Measurements from ENCODE around the gene R3HDM2.

R3HDM2 gene

DNA sequence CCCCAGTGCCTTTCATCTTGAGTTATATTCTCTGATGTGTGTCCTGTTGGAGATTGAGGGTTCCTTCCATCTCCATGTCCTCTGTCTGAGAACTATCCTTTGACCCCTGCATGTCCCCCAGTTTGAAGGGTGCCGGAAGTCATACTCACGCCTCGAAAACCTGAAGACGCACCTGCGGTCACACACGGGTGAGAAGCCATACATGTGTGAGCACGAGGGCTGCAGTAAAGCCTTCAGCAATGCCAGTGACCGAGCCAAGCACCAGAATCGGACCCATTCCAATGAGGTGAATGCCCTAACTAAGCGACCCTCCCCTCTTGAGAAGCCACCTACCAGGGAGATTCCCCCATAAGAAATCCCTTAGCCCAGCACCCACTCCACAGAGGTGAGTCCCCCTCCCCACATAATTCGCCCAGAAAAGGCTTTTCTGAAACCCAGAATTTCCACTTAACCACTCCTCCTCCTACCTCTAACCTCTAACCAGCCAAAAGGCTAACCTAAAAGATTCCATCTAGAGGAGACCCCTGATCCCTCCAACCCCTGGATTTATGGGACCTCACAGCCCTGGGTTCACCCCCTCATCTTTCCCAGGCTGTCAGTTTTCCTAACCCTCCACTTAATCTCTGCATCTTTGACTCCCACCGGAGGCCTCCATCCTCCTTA, 36.5 kb upstream of the R3HDM2 start:
- no peak overlapping the region for H3K9ac ChIP-seq (ENCODE audit: low read depth in 1 of 2, low read length in 2 of 2)
- peaks cover 2 to 21% of the 10 kb centered on the region in 2 donors for H3K36me3 ChIP-seq (ENCODE audit: control insufficient read depth in 1 of 2, insufficient read depth in 2 of 2, low read length in 2 of 2)
- H3K27ac ChIP-seq (ENCODE audit: low read depth, low read length) = no peak overlapping the region
- H3K27me3 ChIP-seq (ENCODE audit: control insufficient read depth in 1 of 2, insufficient read depth in 2 of 2, low read length in 2 of 2) = no peaks in the 10 kb centered on the region
- H3K4me3 ChIP-seq (ENCODE audit: low read depth in 1 of 2, low read length in 2 of 2) = no peak overlapping the region
- H3K4me1 ChIP-seq (ENCODE audit: control insufficient read depth in 1 of 2, insufficient read depth in 2 of 2, low read length in 2 of 2) = peaks cover 29% of the 10 kb centered on the region in 2 donors
- no peaks in the 10 kb centered on the region for H3K9me3 ChIP-seq (ENCODE audit: control insufficient read depth in 1 of 2, low read length in 2 of 2)

DNA sequence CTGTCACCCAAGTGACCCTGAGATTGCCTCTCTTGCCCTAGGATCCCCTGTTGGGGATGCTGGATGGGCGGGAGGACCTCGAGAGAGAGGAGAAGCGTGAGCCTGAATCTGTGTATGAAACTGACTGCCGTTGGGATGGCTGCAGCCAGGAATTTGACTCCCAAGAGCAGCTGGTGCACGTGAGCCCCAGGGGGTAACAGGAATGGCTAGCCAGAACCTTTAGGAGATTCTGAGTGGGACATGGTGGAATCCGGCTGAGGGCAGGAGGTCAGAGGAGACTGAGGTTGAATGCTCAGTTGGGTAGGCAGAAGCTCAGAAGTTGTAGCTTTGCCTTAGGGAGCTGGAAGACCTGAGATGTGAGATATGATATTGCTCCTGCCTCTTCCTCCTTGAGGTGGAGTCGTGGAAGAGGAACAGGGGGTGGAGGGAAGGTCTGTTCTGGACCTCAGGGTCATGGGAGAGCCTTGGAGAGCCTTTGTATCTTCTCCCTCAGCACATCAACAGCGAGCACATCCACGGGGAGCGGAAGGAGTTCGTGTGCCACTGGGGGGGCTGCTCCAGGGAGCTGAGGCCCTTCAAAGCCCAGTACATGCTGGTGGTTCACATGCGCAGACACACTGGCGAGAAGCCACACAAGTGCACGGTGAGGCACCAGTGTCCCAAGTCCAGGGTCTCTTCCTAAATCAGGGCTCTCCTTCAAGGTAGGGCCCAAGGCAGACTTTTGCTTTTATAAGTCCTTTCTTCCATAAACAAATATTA, 35.1 kb upstream of the R3HDM2 start:
- H3K4me1 ChIP-seq (ENCODE audit: control insufficient read depth in 1 of 2, insufficient read depth in 2 of 2, low read length in 2 of 2) = peaks cover 20 to 25% of the 10 kb centered on the region in 2 donors
- no peaks in the 10 kb centered on the region for H3K9me3 ChIP-seq (ENCODE audit: control insufficient read depth in 1 of 2, low read length in 2 of 2)
- H3K9ac ChIP-seq (ENCODE audit: low read depth in 1 of 2, low read length in 2 of 2) = no peak overlapping the region
- no peak overlapping the region for H3K27ac ChIP-seq (ENCODE audit: low read depth, low read length)
- peaks cover under 1 to 15% of the 10 kb centered on the region in 2 donors for H3K36me3 ChIP-seq (ENCODE audit: control insufficient read depth in 1 of 2, insufficient read depth in 2 of 2, low read length in 2 of 2)
- H3K27me3 ChIP-seq (ENCODE audit: control insufficient read depth in 1 of 2, insufficient read depth in 2 of 2, low read length in 2 of 2) = peaks cover 1 to 5% of the 10 kb centered on the region in 2 donors
- no peak overlapping the region for H3K4me3 ChIP-seq (ENCODE audit: low read depth in 1 of 2, low read length in 2 of 2)

DNA sequence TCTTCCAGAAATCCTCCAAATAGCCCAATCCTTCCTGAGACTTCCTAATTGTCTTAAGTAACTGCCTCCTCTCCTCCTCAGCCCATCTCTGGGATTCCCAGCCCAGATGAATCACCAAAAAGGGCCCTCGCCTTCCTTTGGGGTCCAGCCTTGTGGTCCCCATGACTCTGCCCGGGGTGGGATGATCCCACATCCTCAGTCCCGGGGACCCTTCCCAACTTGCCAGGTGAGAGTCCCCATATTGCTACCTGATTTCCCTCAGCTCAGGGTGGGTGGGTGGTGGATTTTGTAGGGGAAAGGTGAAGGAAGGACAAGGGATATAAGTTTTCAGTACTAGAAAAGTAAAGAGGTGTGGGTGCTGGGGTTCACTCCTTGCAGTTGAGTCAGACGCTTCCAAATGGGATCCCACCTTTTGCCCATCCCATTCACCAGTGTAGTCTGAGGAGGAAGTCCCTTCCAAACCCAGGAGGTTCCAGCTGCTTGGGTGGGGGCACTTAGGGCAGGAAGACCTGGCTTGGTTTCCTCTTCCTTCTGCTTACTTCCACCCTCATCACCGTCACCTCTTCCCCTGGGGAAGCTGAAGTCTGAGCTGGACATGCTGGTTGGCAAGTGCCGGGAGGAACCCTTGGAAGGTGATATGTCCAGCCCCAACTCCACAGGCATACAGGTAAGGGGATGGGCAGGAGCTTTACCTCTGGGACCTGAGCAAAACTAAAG, 34.3 kb upstream of the R3HDM2 start:
- Histone ChIP-seq H3K36me3 (ENCODE audit: control insufficient read depth in 1 of 2, insufficient read depth in 2 of 2, low read length in 2 of 2) (peaks cover 0 to 7% of the 10 kb centered on the region in 2 donors), H3K4me3 (ENCODE audit: low read depth in 1 of 2, low read length in 2 of 2) (no peak overlapping the region), H3K9ac (ENCODE audit: low read depth in 1 of 2, low read length in 2 of 2) (no peak overlapping the region), H3K9me3 (ENCODE audit: control insufficient read depth in 1 of 2, low read length in 2 of 2) (no peaks in the 10 kb centered on the region), H3K27me3 (ENCODE audit: control insufficient read depth in 1 of 2, insufficient read depth in 2 of 2, low read length in 2 of 2) (peaks cover 5 to 12% of the 10 kb centered on the region in 2 donors), H3K4me1 (ENCODE audit: control insufficient read depth in 1 of 2, insufficient read depth in 2 of 2, low read length in 2 of 2) (peaks cover 16 to 25% of the 10 kb centered on the region in 2 donors), H3K27ac (ENCODE audit: low read depth, low read length) (no peak overlapping the region)

DNA sequence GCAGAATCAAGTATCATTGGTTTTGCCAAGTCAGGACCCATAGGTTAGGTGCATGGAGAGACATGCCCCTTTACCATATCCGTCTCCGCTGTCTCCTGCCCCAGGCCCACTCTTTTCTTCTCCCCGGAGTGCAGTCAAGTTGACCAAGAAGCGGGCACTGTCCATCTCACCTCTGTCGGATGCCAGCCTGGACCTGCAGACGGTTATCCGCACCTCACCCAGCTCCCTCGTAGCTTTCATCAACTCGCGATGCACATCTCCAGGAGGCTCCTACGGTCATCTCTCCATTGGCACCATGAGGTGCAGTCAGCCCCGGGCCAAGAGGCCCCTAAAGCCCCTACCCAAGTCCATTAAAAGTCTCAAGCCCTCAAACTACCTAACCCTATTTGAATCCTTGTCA, 33.7 kb upstream of the R3HDM2 start:
- H3K4me3 ChIP-seq (ENCODE audit: low read depth in 1 of 2, low read length in 2 of 2) = no peak overlapping the region

GRCh38 chr12:57462912-57463253, 32.0 kb upstream of the R3HDM2 start:
- H3K4me1 ChIP-seq (ENCODE audit: control insufficient read depth in 1 of 2, insufficient read depth in 2 of 2, low read length in 2 of 2) = peaks cover 11 to 30% of the 10 kb centered on the region in 2 donors
- H3K36me3 ChIP-seq (ENCODE audit: control insufficient read depth in 1 of 2, insufficient read depth in 2 of 2, low read length in 2 of 2) = no peaks in the 10 kb centered on the region
- no peak overlapping the region for H3K27ac ChIP-seq (ENCODE audit: low read depth, low read length)
- H3K9ac ChIP-seq (ENCODE audit: low read depth in 1 of 2, low read length in 2 of 2) = peak overlapping the region in 1 of 2 donors; percentile 63
- no peaks in the 10 kb centered on the region for H3K9me3 ChIP-seq (ENCODE audit: control insufficient read depth in 1 of 2, low read length in 2 of 2)
- H3K4me3 ChIP-seq (ENCODE audit: low read depth in 1 of 2, low read length in 2 of 2) = peak overlapping the region; percentile 79 to 85
- peaks cover 5 to 13% of the 10 kb centered on the region in 2 donors for H3K27me3 ChIP-seq (ENCODE audit: control insufficient read depth in 1 of 2, insufficient read depth in 2 of 2, low read length in 2 of 2)

More for the DNA sequence above, 33.7 kb upstream of the R3HDM2 start:
- H3K9me3 ChIP-seq (ENCODE audit: control insufficient read depth in 1 of 2, low read length in 2 of 2) = no peaks in the 10 kb centered on the region
- peaks cover 5 to 13% of the 10 kb centered on the region in 2 donors for H3K27me3 ChIP-seq (ENCODE audit: control insufficient read depth in 1 of 2, insufficient read depth in 2 of 2, low read length in 2 of 2)
- peaks cover 0 to 5% of the 10 kb centered on the region in 2 donors for H3K36me3 ChIP-seq (ENCODE audit: control insufficient read depth in 1 of 2, insufficient read depth in 2 of 2, low read length in 2 of 2)
- H3K9ac ChIP-seq (ENCODE audit: low read depth in 1 of 2, low read length in 2 of 2) = no peak overlapping the region
- no peak overlapping the region for H3K27ac ChIP-seq (ENCODE audit: low read depth, low read length)
- H3K4me1 ChIP-seq (ENCODE audit: control insufficient read depth in 1 of 2, insufficient read depth in 2 of 2, low read length in 2 of 2) = peaks cover 9 to 21% of the 10 kb centered on the region in 2 donors

DNA sequence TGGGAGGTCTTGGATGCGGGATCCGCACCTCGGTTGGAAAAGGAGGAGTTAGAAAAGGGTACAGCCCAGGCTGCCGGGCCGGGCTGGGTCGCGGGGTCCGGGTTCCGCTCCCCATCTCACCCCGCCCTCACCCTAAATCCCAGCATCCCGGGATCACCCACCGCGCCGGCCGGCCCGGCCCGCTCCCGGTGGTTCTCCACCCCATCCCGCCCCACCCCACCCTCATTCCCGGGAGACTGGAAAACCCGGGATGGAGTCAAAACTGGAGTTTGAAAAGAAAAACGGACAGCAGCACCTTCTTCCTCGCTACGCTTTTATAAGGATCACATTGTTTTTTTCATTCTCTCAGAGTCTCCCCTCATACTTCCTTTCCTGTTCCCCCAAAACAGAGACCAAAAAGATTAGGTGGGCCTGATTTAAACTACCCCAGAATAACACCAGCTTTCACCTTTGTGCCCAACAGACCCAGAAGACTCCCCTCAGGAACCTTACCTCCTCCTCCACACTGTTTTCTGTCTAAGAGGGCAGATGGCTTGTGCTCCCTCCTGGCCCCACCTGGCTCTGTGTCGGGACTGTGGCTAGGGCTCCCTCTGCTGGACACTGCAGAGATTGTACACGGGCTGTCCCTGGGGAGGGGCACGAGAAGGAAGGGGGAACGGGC, 31.5 kb upstream of the R3HDM2 start:
- Histone ChIP-seq H3K4me1 (ENCODE audit: control insufficient read depth in 1 of 2, insufficient read depth in 2 of 2, low read length in 2 of 2) (peaks cover 11 to 30% of the 10 kb centered on the region in 2 donors), H3K9me3 (ENCODE audit: control insufficient read depth in 1 of 2, low read length in 2 of 2) (no peaks in the 10 kb centered on the region), H3K9ac (ENCODE audit: low read depth in 1 of 2, low read length in 2 of 2) (peak overlapping the region; percentile 38 to 63), H3K36me3 (ENCODE audit: control insufficient read depth in 1 of 2, insufficient read depth in 2 of 2, low read length in 2 of 2) (no peaks in the 10 kb centered on the region), H3K27ac (ENCODE audit: low read depth, low read length) (peak overlapping the region; percentile 73), H3K27me3 (ENCODE audit: control insufficient read depth in 1 of 2, insufficient read depth in 2 of 2, low read length in 2 of 2) (peaks cover 5 to 13% of the 10 kb centered on the region in 2 donors), H3K4me3 (ENCODE audit: low read depth in 1 of 2, low read length in 2 of 2) (peak overlapping the region; percentile 79 to 85)

- Histone ChIP-seq H3K27ac (ENCODE audit: low read depth, low read length) (peak overlapping the region; percentile 48), H3K4me3 (ENCODE audit: low read depth in 1 of 2, low read length in 2 of 2) (peak overlapping the region; percentile 79 to 85), H3K9me3 (ENCODE audit: control insufficient read depth in 1 of 2, low read length in 2 of 2) (no peaks in the 10 kb centered on the region), H3K9ac (ENCODE audit: low read depth in 1 of 2, low read length in 2 of 2) (peak overlapping the region; percentile 62 to 64), H3K4me1 (ENCODE audit: control insufficient read depth in 1 of 2, insufficient read depth in 2 of 2, low read length in 2 of 2) (peaks cover 11 to 30% of the 10 kb centered on the region in 2 donors), H3K36me3 (ENCODE audit: control insufficient read depth in 1 of 2, insufficient read depth in 2 of 2, low read length in 2 of 2) (no peaks in the 10 kb centered on the region), H3K27me3 (ENCODE audit: control insufficient read depth in 1 of 2, insufficient read depth in 2 of 2, low read length in 2 of 2) (peaks cover 5 to 13% of the 10 kb centered on the region in 2 donors)
Measured at GRCh38 chr12:57461917-57462250, 31.0 kb upstream of the R3HDM2 start.

DNA sequence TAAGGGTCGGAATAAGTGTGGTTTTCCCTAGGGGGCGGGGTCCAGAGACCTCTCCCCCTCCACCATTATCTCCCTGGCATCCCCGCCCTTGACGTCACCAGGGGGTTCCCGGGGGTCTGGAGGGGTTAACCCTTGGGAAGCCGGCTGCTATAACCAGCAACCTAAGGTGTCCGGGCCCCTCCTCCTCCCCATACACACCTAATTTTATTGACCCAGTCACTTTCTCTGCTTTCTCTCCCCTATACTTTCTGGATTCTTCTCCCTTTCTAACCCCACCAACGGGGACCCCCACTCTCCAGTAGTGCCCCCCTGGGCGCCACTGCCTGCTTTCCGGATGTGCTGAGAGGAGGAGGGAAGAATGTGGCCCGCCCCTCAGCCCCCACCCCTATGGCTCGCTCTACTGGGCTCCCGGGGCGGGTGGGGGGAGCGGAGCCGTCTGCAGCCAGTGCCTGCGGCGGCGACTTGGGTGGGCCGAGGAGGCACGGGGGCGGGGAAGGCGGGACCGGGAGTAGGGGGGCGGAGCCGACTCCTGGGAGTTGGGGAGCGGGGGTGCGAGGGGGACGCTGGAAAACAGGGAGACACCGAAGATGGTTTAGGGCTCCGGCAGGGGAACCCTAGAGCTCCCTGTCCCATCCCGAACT, 30.6 kb upstream of the R3HDM2 start:
- H3K27me3 ChIP-seq (ENCODE audit: control insufficient read depth in 1 of 2, insufficient read depth in 2 of 2, low read length in 2 of 2) = peaks cover 5 to 13% of the 10 kb centered on the region in 2 donors
- no peaks in the 10 kb centered on the region for H3K36me3 ChIP-seq (ENCODE audit: control insufficient read depth in 1 of 2, insufficient read depth in 2 of 2, low read length in 2 of 2)
- H3K27ac ChIP-seq (ENCODE audit: low read depth, low read length) = peak overlapping the region; percentile 48
- peaks cover 11 to 30% of the 10 kb centered on the region in 2 donors for H3K4me1 ChIP-seq (ENCODE audit: control insufficient read depth in 1 of 2, insufficient read depth in 2 of 2, low read length in 2 of 2)
- peak overlapping the region; percentile 79 to 85 for H3K4me3 ChIP-seq (ENCODE audit: low read depth in 1 of 2, low read length in 2 of 2)
- no peaks in the 10 kb centered on the region for H3K9me3 ChIP-seq (ENCODE audit: control insufficient read depth in 1 of 2, low read length in 2 of 2)
- H3K9ac ChIP-seq (ENCODE audit: low read depth in 1 of 2, low read length in 2 of 2) = peak overlapping the region; percentile 62 to 64

DNA sequence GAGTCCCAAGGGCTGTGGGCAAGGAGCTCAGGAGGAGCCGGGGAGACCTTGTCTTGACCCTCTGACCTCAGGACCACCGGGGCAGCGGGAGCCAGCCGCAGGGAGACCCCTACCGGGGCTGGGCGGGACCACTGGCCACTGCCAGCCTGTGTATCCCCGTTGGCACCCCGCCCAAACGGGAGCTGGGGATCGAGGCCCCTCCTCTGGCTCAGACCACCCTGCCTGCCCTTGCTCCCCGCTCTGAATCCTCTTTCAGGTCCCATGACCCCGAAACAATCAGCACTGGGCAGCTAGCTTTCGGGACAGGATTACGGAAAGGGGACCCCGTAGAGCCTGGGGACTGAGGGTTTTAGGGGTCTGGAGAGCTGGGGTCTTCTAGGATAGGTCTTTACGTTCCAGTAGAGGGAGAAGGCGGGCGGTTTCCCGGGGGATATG, 30.0 kb upstream of the R3HDM2 start:
- Histone ChIP-seq H3K4me3 (ENCODE audit: low read depth in 1 of 2, low read length in 2 of 2) (peak overlapping the region; percentile 62 to 85), H3K4me1 (ENCODE audit: control insufficient read depth in 1 of 2, insufficient read depth in 2 of 2, low read length in 2 of 2) (peaks cover 15 to 33% of the 10 kb centered on the region in 2 donors), H3K9me3 (ENCODE audit: control insufficient read depth in 1 of 2, low read length in 2 of 2) (no peaks in the 10 kb centered on the region), H3K27me3 (ENCODE audit: control insufficient read depth in 1 of 2, insufficient read depth in 2 of 2, low read length in 2 of 2) (peaks cover 5 to 13% of the 10 kb centered on the region in 2 donors), H3K9ac (ENCODE audit: low read depth in 1 of 2, low read length in 2 of 2) (peak overlapping the region; percentile 38 to 52), H3K36me3 (ENCODE audit: control insufficient read depth in 1 of 2, insufficient read depth in 2 of 2, low read length in 2 of 2) (no peaks in the 10 kb centered on the region), H3K27ac (ENCODE audit: low read depth, low read length) (peak overlapping the region; percentile 0)
